K562 (cell line): Measurements from ENCODE around the gene BTG2. TPM values are rescaled to one million over a fixed set of nuclear protein-coding genes. Genes with fewer than 3 reads are reported as not detected.

Source experiments
- CCAR2 ChIP-seq: fragments of 200-400 bp; formaldehyde crosslinking; IDR thresholded peaks from 2 replicates; pipeline ENCODE4 v1.6.1; 2017; ENCODE audit warnings: mild to moderate bottlenecking, low read depth, low read length
- CHD4 ChIP-seq: fragments of 200-600 bp; sonication (generic); IDR thresholded peaks from 3 replicates; pipeline ENCODE4 v1.6.1; 2012; ENCODE audit warnings: low read depth, mild to moderate bottlenecking, mixed read lengths, low read length, inconsistent platforms; ENCODE audit not compliant: insufficient read depth, insufficient replicate concordance, poor library complexity, severe bottlenecking
- E2F3 ChIP-seq: fragments of 250-450 bp; sonication (Bioruptor Pico); IDR thresholded peaks from 2 replicates; pipeline ENCODE4 v1.4.0; 2020; ENCODE audit warnings: mild to moderate bottlenecking
- ELF1 ChIP-seq: fragments of 200-800 bp; sonication (Bioruptor generic); IDR thresholded peaks from 2 replicates; pipeline ENCODE4 v1.6.1; 2016; ENCODE audit warnings: missing genetic modification characterization, missing compliant biosample characterization
- ETV1 ChIP-seq: fragments of 450-650 bp; conservative IDR thresholded peaks from 2 replicates; pipeline ENCODE4 v1.6.1; 2016; ENCODE audit warnings: missing genetic modification characterization, control low read depth, low read depth, missing compliant biosample characterization
- HIVEP1 ChIP-seq: fragments of 250-450 bp; sonication (Bioruptor Pico); IDR thresholded peaks from 2 replicates; pipeline ENCODE4 v1.4.0; 2020; ENCODE audit warnings: mild to moderate bottlenecking
- IFI16 ChIP-seq: fragments of 250-450 bp; sonication (Bioruptor Pico); IDR thresholded peaks from 2 replicates; pipeline ENCODE4 v2.1.2; 2022; ENCODE audit warnings: mild to moderate bottlenecking, inconsistent platforms
- KHSRP ChIP-seq: fragments of 450-650 bp; IDR thresholded peaks from 2 replicates; pipeline ENCODE4 v1.6.1; 2017
- KLF16 ChIP-seq: IDR thresholded peaks from 2 replicates; pipeline ENCODE4 v1.6.1; 2016; ENCODE audit warnings: antibody characterized with exemption
- MAFG ChIP-seq: fragments of 450-650 bp; conservative IDR thresholded peaks from 2 replicates; pipeline ENCODE4 v1.6.1; 2016; ENCODE audit warnings: missing genetic modification characterization, missing compliant biosample characterization
- MIER1 ChIP-seq: fragments of 450-650 bp; IDR thresholded peaks from 2 replicates; pipeline ENCODE4 v1.6.1; 2016; ENCODE audit warnings: antibody characterized with exemption, mild to moderate bottlenecking, low read depth
- NCOA4 ChIP-seq: fragments of 450-650 bp; IDR thresholded peaks from 2 replicates; pipeline ENCODE4 v1.6.1; 2018; ENCODE audit warnings: mild to moderate bottlenecking; ENCODE audit not compliant: partially characterized antibody
- NR3C1 ChIP-seq: sonication (generic); formaldehyde crosslinking; IDR thresholded peaks from 2 replicates; pipeline ENCODE4 v1.8.1; 2022; ENCODE audit warnings: missing genetic modification reagents
- PHF21A ChIP-seq: fragments of 450-650 bp; IDR thresholded peaks from 2 replicates; pipeline ENCODE4 v1.6.1; 2017; ENCODE audit warnings: low read depth, borderline replicate concordance
- POLR2G ChIP-seq: fragments of 200-400 bp; formaldehyde crosslinking; IDR thresholded peaks from 2 replicates; pipeline ENCODE4 v1.6.1; 2017; ENCODE audit warnings: low read depth, mild to moderate bottlenecking, antibody characterized with exemption, low read length, moderate library complexity
- PTRF ChIP-seq: fragments of 450-650 bp; IDR thresholded peaks from 2 replicates; pipeline ENCODE4 v1.6.1; 2016; ENCODE audit warnings: mild to moderate bottlenecking, missing genetic modification characterization, missing compliant biosample characterization
- RB1 ChIP-seq: fragments of 450-650 bp; IDR thresholded peaks from 2 replicates; pipeline ENCODE4 v1.6.1; 2017; ENCODE audit warnings: low read depth, mild to moderate bottlenecking
- SMAD1 ChIP-seq: fragments of 150-350 bp; IDR thresholded peaks from 2 replicates; pipeline ENCODE4 v1.6.1; 2014; ENCODE audit warnings: low read length, low read depth; ENCODE audit not compliant: partially characterized antibody
- SNIP1 ChIP-seq: fragments of 450-650 bp; IDR thresholded peaks from 2 replicates; pipeline ENCODE4 v1.7.1; 2017; ENCODE audit warnings: low read depth, mild to moderate bottlenecking
- TAF9B ChIP-seq: fragments of 450-650 bp; IDR thresholded peaks from 2 replicates; pipeline ENCODE4 v1.6.1; 2018; ENCODE audit warnings: mild to moderate bottlenecking; ENCODE audit not compliant: partially characterized antibody
- ZFX ChIP-seq: sonication (generic); formaldehyde crosslinking; IDR thresholded peaks from 2 replicates; pipeline ENCODE4 v1.8.0; 2022; ENCODE audit warnings: mild to moderate bottlenecking, missing genetic modification reagents, moderate library complexity
- ZNF212 ChIP-seq: fragments of 450-650 bp; formaldehyde crosslinking; IDR thresholded peaks from 2 replicates; pipeline ENCODE4 v1.4.0; 2020; ENCODE audit warnings: mild to moderate bottlenecking
- ZNF239 ChIP-seq: fragments of 250-450 bp; sonication (Bioruptor Pico); IDR thresholded peaks from 2 replicates; pipeline ENCODE4 v1.4.0; 2020; ENCODE audit warnings: mild to moderate bottlenecking
- ZNF384 ChIP-seq: IDR thresholded peaks from 2 replicates; pipeline ENCODE4 v1.6.1; 2012; ENCODE audit warnings: low read depth, low read length, improper control_type of control experiment
- ZNF766 ChIP-seq: fragments of 200-800 bp; sonication (Bioruptor generic); conservative IDR thresholded peaks from 2 replicates; pipeline ENCODE4 v1.6.1; 2016; ENCODE audit warnings: missing genetic modification characterization, missing compliant biosample characterization
- polyA plus RNA-seq, 8 experiments: library from polyadenylated mRNA; depleted of rRNA in 4 of 8; stranded (reverse) in 5 of 8; unstranded in 3 of 8; fragments of >200 nt; fragmentation: Nextera tagmentation in 2 of 8; fragmentation: Illumina TruSeq in 1 of 8; extraction: Ambion mirVana in 2 of 8; extraction: Trizol in 1 of 8; gene quantifications; 2 replicates each; pipeline versions ENCODE4 v1.2.1 to v1.2.3, GENCODE V29; 2011 to 2014; ENCODE audit warnings: inconsistent platforms in 1 of 8, missing spikeins in 1 of 8
- total RNA-seq, 7 experiments: library from RNA; depleted of rRNA in 6 of 7; stranded (reverse); fragments of >200 nt in 6 of 7; fragmentation: Illumina TruSeq in 2 of 7; extraction: Trizol in 2 of 7; gene quantifications; 2 replicates each; pipeline versions ENCODE4 v1.2.1 to v1.2.3, GENCODE V29; 2011 to 2021; ENCODE audit warnings: low replicate concordance in 1 of 7
- TF ChIP-seq, protein P1 (sequence below): sonication (generic); formaldehyde crosslinking; IDR thresholded peaks from 2 replicates; pipeline ENCODE4 v1.8.1; 2023; ENCODE audit warnings: mild to moderate bottlenecking, missing genetic modification reagents, moderate library complexity
- TF ChIP-seq, protein P2 (sequence below): sonication (generic); formaldehyde crosslinking; IDR thresholded peaks from 2 replicates; pipeline ENCODE4 v1.5.0; 2020; ENCODE audit warnings: missing genetic modification reagents
- TF ChIP-seq, protein P3 (sequence below): fragments of 450-650 bp; conservative IDR thresholded peaks from 2 replicates; pipeline ENCODE4 v1.6.1; 2016; ENCODE audit warnings: missing genetic modification characterization, low read depth, mild to moderate bottlenecking, control low read depth, missing compliant biosample characterization

BTG2 gene
- total and polyA plus RNA-seq, 9 of the 15 experiments (the other 6 are each of a cell fraction or from before 2014, with no cell fraction given) = 2.3 to 41.9 (median 8.7) TPM

DNA sequence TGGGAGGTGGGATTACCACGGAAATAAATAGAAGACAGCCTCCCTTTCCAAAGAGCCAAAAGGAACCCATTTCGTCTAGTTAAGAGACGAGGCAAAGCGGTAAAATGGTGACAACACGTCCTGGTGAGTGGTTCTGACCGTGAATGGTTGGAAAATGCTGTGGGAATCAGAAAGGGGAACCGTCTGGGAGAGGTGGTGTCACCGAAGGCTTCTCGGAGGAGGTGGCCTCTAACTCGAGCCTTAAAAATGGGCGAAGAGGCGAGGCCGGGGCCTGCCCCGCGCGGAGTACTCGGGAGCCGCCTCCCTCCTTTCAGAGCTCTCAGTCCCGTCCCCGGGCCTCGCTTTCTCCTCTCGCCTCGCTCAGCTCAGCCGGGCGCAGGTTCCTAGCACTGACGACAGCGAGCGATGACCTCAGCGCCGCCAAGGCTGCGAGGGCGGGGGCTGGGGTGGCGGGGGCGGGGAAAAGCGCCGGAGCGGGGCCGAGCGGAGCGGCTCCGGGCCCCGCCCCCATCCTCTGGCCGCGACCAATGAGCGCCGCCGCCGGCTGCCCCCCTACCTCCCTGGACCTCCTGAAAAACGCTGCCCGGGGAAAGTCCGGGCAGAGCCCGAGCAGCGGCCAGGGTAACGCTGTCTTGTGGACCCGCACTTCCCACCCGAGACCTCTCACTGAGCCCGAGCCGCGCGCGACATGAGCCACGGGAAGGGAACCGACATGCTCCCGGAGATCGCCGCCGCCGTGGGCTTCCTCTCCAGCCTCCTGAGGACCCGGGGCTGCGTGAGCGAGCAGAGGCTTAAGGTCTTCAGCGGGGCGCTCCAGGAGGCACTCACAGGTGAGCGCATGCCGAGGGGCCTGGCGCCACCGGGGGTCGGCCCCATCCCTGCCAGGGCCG lies at the start of gene BTG2 (continued):
- TF ChIP-seq POLR2G (peak; percentile 97), CCAR2 (no peak), ZNF766 (CRISPR knock-in tag) (no peak), CHD4 (no peak), KLF16 (no peak), KHSRP (no peak), ZFX (peak; percentile 88), TAF9B (no peak), HIVEP1 (no peak), NR3C1 (0 out of 2 replicates have a peak, but pooled peaks have one; percentile 22), SNIP1 (no peak), ZNF212 (CRISPR knock-in tag) (no peak), SMAD1 (no peak), MIER1 (no peak), PTRF (tag) (no peak), ZNF384 (no peak), ELF1 (tag) (no peak), ZNF239 (no peak), ETV1 (tag) (no peak; the same call in 1 of the 2 replicates), IFI16 (no peak), RB1 (peak; percentile 59; the same call in 1 of the 2 replicates), E2F3 (CRISPR knock-in tag) (no peak), MAFG (no peak), NCOA4 (no peak), PHF21A (no peak; the same call in 1 of the 2 replicates)
- TF ChIP-seq, protein P1, sequence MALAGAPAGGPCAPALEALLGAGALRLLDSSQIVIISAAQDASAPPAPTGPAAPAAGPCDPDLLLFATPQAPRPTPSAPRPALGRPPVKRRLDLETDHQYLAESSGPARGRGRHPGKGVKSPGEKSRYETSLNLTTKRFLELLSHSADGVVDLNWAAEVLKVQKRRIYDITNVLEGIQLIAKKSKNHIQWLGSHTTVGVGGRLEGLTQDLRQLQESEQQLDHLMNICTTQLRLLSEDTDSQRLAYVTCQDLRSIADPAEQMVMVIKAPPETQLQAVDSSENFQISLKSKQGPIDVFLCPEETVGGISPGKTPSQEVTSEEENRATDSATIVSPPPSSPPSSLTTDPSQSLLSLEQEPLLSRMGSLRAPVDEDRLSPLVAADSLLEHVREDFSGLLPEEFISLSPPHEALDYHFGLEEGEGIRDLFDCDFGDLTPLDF (CRISPR knock-in tag) = peak; percentile 33; the same call in 1 of the 2 replicates
- TF ChIP-seq, protein P2, sequence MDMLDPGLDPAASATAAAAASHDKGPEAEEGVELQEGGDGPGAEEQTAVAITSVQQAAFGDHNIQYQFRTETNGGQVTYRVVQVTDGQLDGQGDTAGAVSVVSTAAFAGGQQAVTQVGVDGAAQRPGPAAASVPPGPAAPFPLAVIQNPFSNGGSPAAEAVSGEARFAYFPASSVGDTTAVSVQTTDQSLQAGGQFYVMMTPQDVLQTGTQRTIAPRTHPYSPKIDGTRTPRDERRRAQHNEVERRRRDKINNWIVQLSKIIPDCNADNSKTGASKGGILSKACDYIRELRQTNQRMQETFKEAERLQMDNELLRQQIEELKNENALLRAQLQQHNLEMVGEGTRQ (CRISPR knock-in tag) = no peak
- TF ChIP-seq, protein P3, sequence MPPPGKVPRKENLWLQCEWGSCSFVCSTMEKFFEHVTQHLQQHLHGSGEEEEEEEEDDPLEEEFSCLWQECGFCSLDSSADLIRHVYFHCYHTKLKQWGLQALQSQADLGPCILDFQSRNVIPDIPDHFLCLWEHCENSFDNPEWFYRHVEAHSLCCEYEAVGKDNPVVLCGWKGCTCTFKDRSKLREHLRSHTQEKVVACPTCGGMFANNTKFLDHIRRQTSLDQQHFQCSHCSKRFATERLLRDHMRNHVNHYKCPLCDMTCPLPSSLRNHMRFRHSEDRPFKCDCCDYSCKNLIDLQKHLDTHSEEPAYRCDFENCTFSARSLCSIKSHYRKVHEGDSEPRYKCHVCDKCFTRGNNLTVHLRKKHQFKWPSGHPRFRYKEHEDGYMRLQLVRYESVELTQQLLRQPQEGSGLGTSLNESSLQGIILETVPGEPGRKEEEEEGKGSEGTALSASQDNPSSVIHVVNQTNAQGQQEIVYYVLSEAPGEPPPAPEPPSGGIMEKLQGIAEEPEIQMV (tag) = no peak
